ENCODE results near the gene MAN2A2. TPM values are rescaled to one million over a fixed set of nuclear protein-coding genes. Genes with fewer than 3 reads are reported as not detected.

MAN2A2 gene
- total and polyA plus RNA-seq, 2 donors (not counting 1 experiment from before 2014, with no cell fraction given) = 11.3 to 36.0 TPM

DNA sequence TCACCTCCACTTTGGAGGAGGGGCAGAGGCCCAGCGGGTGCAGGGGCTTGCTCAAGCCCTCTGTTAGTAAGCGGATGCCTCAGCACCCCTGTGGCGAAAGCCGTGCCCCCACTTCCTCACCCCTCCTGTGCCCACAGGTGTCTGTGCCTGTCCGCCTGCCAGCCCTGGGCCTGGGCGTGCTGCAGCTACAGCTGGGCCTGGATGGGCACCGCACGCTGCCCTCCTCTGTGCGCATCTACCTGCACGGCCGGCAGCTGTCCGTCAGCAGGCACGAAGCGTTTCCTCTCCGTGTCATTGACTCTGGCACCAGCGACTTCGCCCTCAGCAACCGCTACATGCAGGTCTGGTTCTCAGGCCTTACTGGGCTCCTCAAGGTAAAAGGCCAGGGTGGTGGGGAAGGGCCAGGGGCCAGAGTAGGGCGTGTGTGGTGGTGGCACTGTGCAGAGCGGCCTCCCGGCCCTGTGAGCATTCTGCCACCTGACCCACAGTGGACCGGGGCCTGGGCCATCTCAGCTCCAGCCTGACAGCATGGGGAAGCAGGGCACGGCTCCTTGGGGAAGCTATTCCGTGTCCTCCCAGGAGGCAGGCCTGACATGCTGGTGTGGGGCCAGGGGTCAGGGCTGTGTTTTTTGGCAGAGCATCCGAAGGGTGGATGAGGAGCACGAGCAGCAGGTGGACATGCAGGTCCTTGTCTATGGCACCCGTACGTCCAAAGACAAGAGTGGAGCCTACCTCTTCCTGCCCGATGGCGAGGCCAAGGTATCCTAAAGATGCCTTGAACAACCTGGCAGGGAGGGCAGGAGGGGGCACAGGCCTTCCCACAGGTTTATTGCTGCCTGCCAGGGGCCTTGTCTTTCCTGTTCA, 9.0 kb downstream of the MAN2A2 start:
- H2AFZ ChIP-seq (ENCODE audit: low read length) = no peak overlapping the region
- no peaks in the 10 kb centered on the region for H4K20me1 ChIP-seq (ENCODE audit: control insufficient read depth, extremely low read depth, insufficient read depth, low read length)
- no peak for DNase-seq (ENCODE audit: low read depth in 2 of 2)
- H3K4me2 ChIP-seq (ENCODE audit: extremely low read depth, insufficient read depth, low read length) = no peak overlapping the region
- TF ChIP-seq, protein P1, sequence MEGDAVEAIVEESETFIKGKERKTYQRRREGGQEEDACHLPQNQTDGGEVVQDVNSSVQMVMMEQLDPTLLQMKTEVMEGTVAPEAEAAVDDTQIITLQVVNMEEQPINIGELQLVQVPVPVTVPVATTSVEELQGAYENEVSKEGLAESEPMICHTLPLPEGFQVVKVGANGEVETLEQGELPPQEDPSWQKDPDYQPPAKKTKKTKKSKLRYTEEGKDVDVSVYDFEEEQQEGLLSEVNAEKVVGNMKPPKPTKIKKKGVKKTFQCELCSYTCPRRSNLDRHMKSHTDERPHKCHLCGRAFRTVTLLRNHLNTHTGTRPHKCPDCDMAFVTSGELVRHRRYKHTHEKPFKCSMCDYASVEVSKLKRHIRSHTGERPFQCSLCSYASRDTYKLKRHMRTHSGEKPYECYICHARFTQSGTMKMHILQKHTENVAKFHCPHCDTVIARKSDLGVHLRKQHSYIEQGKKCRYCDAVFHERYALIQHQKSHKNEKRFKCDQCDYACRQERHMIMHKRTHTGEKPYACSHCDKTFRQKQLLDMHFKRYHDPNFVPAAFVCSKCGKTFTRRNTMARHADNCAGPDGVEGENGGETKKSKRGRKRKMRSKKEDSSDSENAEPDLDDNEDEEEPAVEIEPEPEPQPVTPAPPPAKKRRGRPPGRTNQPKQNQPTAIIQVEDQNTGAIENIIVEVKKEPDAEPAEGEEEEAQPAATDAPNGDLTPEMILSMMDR (conservative IDR thresholded peaks at IDR 0.05 in 1 of 2, IDR thresholded peaks at IDR 0.05 in 1 of 2; ENCODE audit: low read depth in 1 of 2, low read length in 2 of 2) = no peak
- TF ChIP-seq EZH2 (IDR thresholded peaks at IDR 0.05; ENCODE audit: low read length, missing control alignments) = no peak
- no peaks in the 10 kb centered on the region for H3K27me3 ChIP-seq (ENCODE audit: control insufficient read depth, insufficient read depth, low read length)
- no peak overlapping the region for H3K9ac ChIP-seq (ENCODE audit: insufficient read depth, low read length)
- no peaks in the 10 kb centered on the region for H3K9me3 ChIP-seq (ENCODE audit: control insufficient read depth, insufficient read depth, low read depth, low read length)
- no peaks in the 10 kb centered on the region for H3K4me1 ChIP-seq (ENCODE audit: control insufficient read depth, extremely low read depth, insufficient read depth, low read length)
- no peak overlapping the region for H3K4me3 ChIP-seq (replicated peaks in 1 of 4; ENCODE audit: control extremely low read depth in 1 of 4, insufficient read depth in 1 of 4, low read depth in 3 of 4, low read length in 4 of 4)
- H3K79me2 ChIP-seq (ENCODE audit: control insufficient read depth, insufficient read depth, low read length) = no peaks in the 10 kb centered on the region
- peaks cover 16% of the 10 kb centered on the region for H3K36me3 ChIP-seq (ENCODE audit: control insufficient read depth, insufficient read depth, low read length)
- H3K27ac ChIP-seq (ENCODE audit: insufficient read depth, low read length) = no peak overlapping the region

- H3K4me2 ChIP-seq (ENCODE audit: extremely low read depth, insufficient read depth, low read length) = no peak overlapping the region
- H3K27ac ChIP-seq (ENCODE audit: insufficient read depth, low read length) = no peak overlapping the region
- DNase-seq (ENCODE audit: low read depth in 2 of 2) = no peak
- no peaks in the 10 kb centered on the region for H3K4me1 ChIP-seq (ENCODE audit: control insufficient read depth, extremely low read depth, insufficient read depth, low read length)
- no peak overlapping the region for H3K9ac ChIP-seq (ENCODE audit: insufficient read depth, low read length)
- peaks cover 17% of the 10 kb centered on the region for H3K36me3 ChIP-seq (ENCODE audit: control insufficient read depth, insufficient read depth, low read length)
- TF ChIP-seq, protein P1 (conservative IDR thresholded peaks at IDR 0.05 in 1 of 2, IDR thresholded peaks at IDR 0.05 in 1 of 2; ENCODE audit: low read depth in 1 of 2, low read length in 2 of 2) = no peak
- no peak for TF ChIP-seq EZH2 (IDR thresholded peaks at IDR 0.05; ENCODE audit: low read length, missing control alignments)
- no peak overlapping the region for H3K4me3 ChIP-seq (replicated peaks in 1 of 4; ENCODE audit: control extremely low read depth in 1 of 4, insufficient read depth in 1 of 4, low read depth in 3 of 4, low read length in 4 of 4)
- H2AFZ ChIP-seq (ENCODE audit: low read length) = no peak overlapping the region
- no peaks in the 10 kb centered on the region for H3K27me3 ChIP-seq (ENCODE audit: control insufficient read depth, insufficient read depth, low read length)
- H3K79me2 ChIP-seq (ENCODE audit: control insufficient read depth, insufficient read depth, low read length) = no peaks in the 10 kb centered on the region
- H4K20me1 ChIP-seq (ENCODE audit: control insufficient read depth, extremely low read depth, insufficient read depth, low read length) = no peaks in the 10 kb centered on the region
- H3K9me3 ChIP-seq (ENCODE audit: control insufficient read depth, insufficient read depth, low read depth, low read length) = no peaks in the 10 kb centered on the region
Measured at GRCh38 chr15:90912770-90913075, 9.6 kb downstream of the MAN2A2 start.

GRCh38 chr15:90913398-90913944, 10.4 kb downstream of the MAN2A2 start:
- Histone ChIP-seq H2AFZ (ENCODE audit: low read length) (no peak overlapping the region), H3K36me3 (ENCODE audit: control insufficient read depth, insufficient read depth, low read length) (peaks cover 20% of the 10 kb centered on the region), H3K4me1 (ENCODE audit: control insufficient read depth, extremely low read depth, insufficient read depth, low read length) (no peaks in the 10 kb centered on the region), H3K79me2 (ENCODE audit: control insufficient read depth, insufficient read depth, low read length) (no peaks in the 10 kb centered on the region), H3K4me2 (ENCODE audit: extremely low read depth, insufficient read depth, low read length) (no peak overlapping the region), H3K27me3 (ENCODE audit: control insufficient read depth, insufficient read depth, low read length) (no peaks in the 10 kb centered on the region), H4K20me1 (ENCODE audit: control insufficient read depth, extremely low read depth, insufficient read depth, low read length) (no peaks in the 10 kb centered on the region), H3K9ac (ENCODE audit: insufficient read depth, low read length) (no peak overlapping the region), H3K4me3 (replicated peaks in 1 of 4; ENCODE audit: control extremely low read depth in 1 of 4, insufficient read depth in 1 of 4, low read depth in 3 of 4, low read length in 4 of 4) (no peak overlapping the region), H3K27ac (ENCODE audit: insufficient read depth, low read length) (no peak overlapping the region), H3K9me3 (ENCODE audit: control insufficient read depth, insufficient read depth, low read depth, low read length) (no peaks in the 10 kb centered on the region)
- DNase-seq (ENCODE audit: low read depth in 2 of 2) = no peak
- TF ChIP-seq EZH2 (IDR thresholded peaks at IDR 0.05; ENCODE audit: low read length, missing control alignments) = no peak
- TF ChIP-seq, protein P1 (conservative IDR thresholded peaks at IDR 0.05 in 1 of 2, IDR thresholded peaks at IDR 0.05 in 1 of 2; ENCODE audit: low read depth in 1 of 2, low read length in 2 of 2) = no peak
